Central memory CD8-positive, alpha-beta T cell (primary cell): ENCODE data around the gene G6PC2.

Experiments used
- ATAC-seq: fragments of 150-1000 bp; cut with Tn5 transposase; replicated peaks from 2 replicates; pipeline ENCODE4 v1.10.0; 2022; ENCODE audit warnings: mild to moderate bottlenecking, moderate FRiP score, moderate number of reproducible peaks; ENCODE audit not compliant: poor library complexity, severe bottlenecking; ENCODE audit errors: extremely low read depth
- DNase-seq, 2 donors: peaks; one replicate each; pipeline ENCODE4 v3.0.0; 2021; ENCODE audit warnings: low spot score in 2 of 2
- H3K27ac Mint-ChIP-seq: one replicate; pipeline ENCODE4 v1.8.0; 2022; ENCODE audit warnings: low read depth, mild to moderate bottlenecking, moderate library complexity, mixed read lengths
- H3K27me3 Mint-ChIP-seq: one replicate; pipeline ENCODE4 v1.8.0; 2022; ENCODE audit warnings: mixed read lengths
- H3K36me3 Mint-ChIP-seq: one replicate; pipeline ENCODE4 v1.8.0; 2022; ENCODE audit warnings: mild to moderate bottlenecking, moderate library complexity, mixed read lengths; ENCODE audit not compliant: insufficient read depth
- H3K4me1 Mint-ChIP-seq: one replicate; pipeline ENCODE4 v1.8.0; 2022; ENCODE audit warnings: mixed read lengths
- H3K4me3 Mint-ChIP-seq: one replicate; pipeline ENCODE4 v1.8.0; 2022; ENCODE audit warnings: mild to moderate bottlenecking, moderate library complexity, mixed read lengths
- H3K9me3 Mint-ChIP-seq: one replicate; pipeline ENCODE4 v1.8.0; 2022; ENCODE audit warnings: mixed read lengths

Gene G6PC2

DNA sequence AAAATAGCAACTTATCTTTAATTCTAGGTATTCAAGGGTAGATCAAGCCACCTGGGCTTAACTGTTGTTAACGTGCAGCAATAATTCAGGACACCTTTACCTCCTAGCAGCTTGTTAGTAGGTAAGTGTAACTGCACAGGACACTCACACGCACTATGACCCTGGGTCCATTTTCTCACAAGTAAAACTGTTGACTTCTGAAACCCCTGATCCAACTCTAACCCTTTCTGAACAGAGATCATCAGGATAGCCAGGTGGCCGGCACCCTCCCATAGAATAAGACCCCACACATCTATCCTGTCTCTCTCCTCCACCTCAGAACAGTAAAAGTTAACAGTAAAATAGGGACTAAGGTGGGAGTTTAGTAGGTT, 11.5 kb upstream of the G6PC2 start:
- H3K4me3 Mint-ChIP-seq, result peak overlapping the region; percentile 87
- H3K9me3 Mint-ChIP-seq, result no peaks in the 10 kb centered on the region
- no peak for DNase-seq
- no peak for ATAC-seq
- peaks cover 6% of the 10 kb centered on the region for H3K27me3 Mint-ChIP-seq
- peaks cover 10% of the 10 kb centered on the region for H3K4me1 Mint-ChIP-seq
- H3K27ac Mint-ChIP-seq, result no peak overlapping the region
- peaks cover 5% of the 10 kb centered on the region for H3K36me3 Mint-ChIP-seq

DNA sequence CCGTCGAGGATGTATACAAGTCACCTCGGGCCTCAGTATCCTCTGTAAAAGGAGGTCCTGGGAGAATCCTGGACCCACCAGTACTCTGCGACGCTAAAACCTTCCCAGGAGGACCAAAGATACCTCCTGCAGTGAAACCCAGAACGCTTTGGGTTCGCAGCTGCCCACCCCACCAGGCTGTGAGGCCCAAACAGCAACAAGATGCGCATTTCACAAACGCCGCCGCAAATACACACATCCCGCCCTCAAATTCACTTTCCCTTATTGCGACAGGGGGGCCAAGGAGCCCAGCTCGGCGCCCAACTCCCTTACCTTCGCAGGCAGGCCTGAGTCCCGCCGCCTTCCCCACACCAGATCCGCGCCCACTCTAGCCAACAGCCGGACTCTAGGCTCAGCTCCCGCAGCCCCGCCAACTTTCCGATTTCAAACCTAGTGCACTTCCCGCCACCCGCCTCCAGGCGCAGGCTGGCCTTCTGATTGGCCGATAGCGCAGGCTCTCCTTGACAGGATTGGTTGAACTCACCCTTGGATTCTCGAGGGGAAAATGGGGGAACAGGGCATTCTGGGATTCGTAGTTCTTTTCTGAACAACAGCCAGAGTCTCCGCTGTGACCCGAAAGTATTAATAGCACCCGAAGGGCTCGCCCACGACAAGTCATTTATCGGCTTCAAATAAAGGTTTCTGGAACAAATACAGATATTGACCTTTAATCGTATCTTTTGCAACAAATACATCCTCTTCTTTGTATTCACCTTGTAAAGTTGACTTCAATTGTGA, 10.9 kb upstream of the G6PC2 start, which contains the start of gene SPC25:
Gene SPC25, minus strand, starts transcription at position 425 of the 777 bp plus-strand sequence. CDS start 911 bp downstream, outside the sequence.
- Mint-ChIP-seq H3K4me3 (peak within 1 kb of the TSS; percentile 87), H3K27ac (peak within 1 kb of the TSS; percentile 83), H3K9me3 (no peaks in the 10 kb centered on the region), H3K36me3 (peaks cover 5% of the 10 kb centered on the region), H3K4me1 (peaks cover 10% of the 10 kb centered on the region), H3K27me3 (peaks cover 12% of the 10 kb centered on the region)
- ATAC-seq (peak; percentile 96), DNase-seq (peak; percentile 80 to 82)

GRCh38 chr2:168892327-168892726, 8.8 kb upstream of the G6PC2 start:
- Mint-ChIP-seq H3K9me3 (no peaks in the 10 kb centered on the region), H3K27ac (no peak overlapping the region), H3K36me3 (peaks cover 4% of the 10 kb centered on the region), H3K4me3 (no peak overlapping the region), H3K4me1 (peaks cover 10% of the 10 kb centered on the region), H3K27me3 (peaks cover 16% of the 10 kb centered on the region)
- ATAC-seq, result no peak
- no peak for DNase-seq

DNA sequence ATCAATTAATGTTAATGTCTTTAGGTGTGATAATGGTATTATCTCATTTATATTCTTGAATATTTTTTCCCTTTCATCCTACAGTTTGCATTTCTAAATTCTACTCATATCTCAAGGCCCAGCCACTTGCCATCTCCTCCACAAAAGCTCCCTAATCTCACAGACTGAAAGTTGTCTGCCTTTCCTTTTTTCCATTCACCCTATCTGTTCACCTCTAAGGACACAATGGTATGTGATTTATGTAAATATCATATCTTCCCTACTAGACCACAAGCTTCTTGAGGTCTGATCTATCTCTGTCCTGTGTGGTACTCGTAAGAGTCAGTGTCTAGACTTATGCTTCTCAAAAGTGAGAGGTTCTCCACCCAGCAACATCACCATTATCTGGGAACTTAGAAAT, 7.0 kb upstream of the G6PC2 start:
- Mint-ChIP-seq H3K27ac (no peak overlapping the region), H3K36me3 (peaks cover 4% of the 10 kb centered on the region), H3K27me3 (peaks cover 16% of the 10 kb centered on the region), H3K4me3 (no peak overlapping the region), H3K9me3 (no peaks in the 10 kb centered on the region), H3K4me1 (peaks cover 10% of the 10 kb centered on the region)
- ATAC-seq, result no peak
- no peak for DNase-seq

DNA sequence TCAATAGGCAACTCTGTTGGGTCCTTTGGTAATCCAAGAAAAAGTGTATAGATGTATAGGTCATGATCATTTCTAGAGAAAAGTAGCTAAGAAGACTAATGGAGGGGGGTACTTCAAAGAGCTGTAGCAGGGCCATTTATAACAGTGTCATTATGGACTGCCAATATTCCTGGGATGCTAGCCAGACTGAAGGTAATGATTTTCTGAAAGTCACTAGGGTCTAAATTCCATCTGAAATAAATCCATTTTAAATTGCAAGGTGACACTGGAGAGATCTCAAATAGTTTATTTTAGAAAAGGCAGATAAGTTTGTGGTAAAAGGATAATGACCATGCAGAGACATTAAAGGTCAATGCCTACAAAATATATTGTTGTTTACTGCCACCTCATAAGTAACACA, 6.4 kb upstream of the G6PC2 start:
- Mint-ChIP-seq H3K27me3 (peaks cover 16% of the 10 kb centered on the region), H3K4me3 (no peak overlapping the region), H3K36me3 (peaks cover 4% of the 10 kb centered on the region), H3K9me3 (no peaks in the 10 kb centered on the region), H3K27ac (no peak overlapping the region), H3K4me1 (peaks cover 10% of the 10 kb centered on the region)
- DNase-seq (no peak), ATAC-seq (no peak)

GRCh38 chr2:168895771-168896170, 5.3 kb upstream of the G6PC2 start:
- no peak for ATAC-seq
- no peaks in the 10 kb centered on the region for H3K9me3 Mint-ChIP-seq
- H3K36me3 Mint-ChIP-seq, result no peaks in the 10 kb centered on the region
- H3K27ac Mint-ChIP-seq, result no peak overlapping the region
- no peaks in the 10 kb centered on the region for H3K4me1 Mint-ChIP-seq
- H3K4me3 Mint-ChIP-seq, result no peak overlapping the region
- DNase-seq, result no peak
- peaks cover 20% of the 10 kb centered on the region for H3K27me3 Mint-ChIP-seq

DNA sequence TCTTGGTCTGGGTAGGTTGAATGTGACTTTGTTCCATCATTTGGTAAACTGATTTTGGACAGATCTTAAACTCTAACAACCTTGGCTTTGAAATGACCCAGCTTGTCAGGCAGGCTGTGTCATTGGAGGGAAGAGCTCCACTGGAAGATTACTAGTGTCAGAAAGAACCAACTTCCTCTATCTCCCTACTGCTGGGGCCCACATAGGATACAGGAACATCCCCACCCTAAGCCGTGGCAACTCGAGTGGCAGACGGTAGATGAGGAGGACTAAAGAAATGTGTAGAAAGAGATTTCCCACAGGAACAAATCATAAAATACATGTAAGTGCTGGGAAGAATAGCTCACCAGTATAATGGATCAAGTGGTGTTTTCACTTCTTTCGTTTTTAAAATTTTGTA, 4.3 kb upstream of the G6PC2 start:
- peaks cover 30% of the 10 kb centered on the region for H3K27me3 Mint-ChIP-seq
- no peaks in the 10 kb centered on the region for H3K36me3 Mint-ChIP-seq
- H3K4me1 Mint-ChIP-seq, result no peaks in the 10 kb centered on the region
- no peak overlapping the region for H3K27ac Mint-ChIP-seq
- DNase-seq (no peak), ATAC-seq (no peak)
- H3K4me3 Mint-ChIP-seq, result no peak overlapping the region
- no peaks in the 10 kb centered on the region for H3K9me3 Mint-ChIP-seq

DNA sequence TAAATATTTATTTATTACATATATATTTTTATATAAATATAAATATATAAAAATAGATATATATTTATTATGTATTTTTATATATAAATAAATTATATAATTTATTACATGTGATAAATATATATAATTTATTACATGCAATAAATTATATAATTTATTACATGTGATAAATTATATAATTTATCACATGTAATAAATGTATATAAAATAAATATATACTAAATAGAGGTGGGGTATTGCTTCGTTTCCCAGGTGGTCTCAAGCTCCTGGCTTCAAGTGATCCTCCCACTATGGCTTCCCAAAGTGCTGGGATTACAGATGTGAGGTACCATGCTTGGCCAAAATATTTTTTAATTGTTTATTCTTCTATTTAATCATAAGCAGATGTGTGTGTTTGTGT, 3.6 kb upstream of the G6PC2 start:
- Mint-ChIP-seq H3K27me3 (peaks cover 36% of the 10 kb centered on the region), H3K27ac (no peak overlapping the region), H3K4me3 (no peak overlapping the region), H3K9me3 (no peaks in the 10 kb centered on the region), H3K4me1 (no peaks in the 10 kb centered on the region), H3K36me3 (no peaks in the 10 kb centered on the region)
- DNase-seq, result no peak
- no peak for ATAC-seq

GRCh38 chr2:168903888-168904287, 2.8 kb downstream of the G6PC2 start:
- Mint-ChIP-seq H3K4me1 (no peaks in the 10 kb centered on the region), H3K27ac (no peak overlapping the region), H3K27me3 (peaks cover 62% of the 10 kb centered on the region), H3K9me3 (no peaks in the 10 kb centered on the region), H3K4me3 (no peak overlapping the region), H3K36me3 (no peaks in the 10 kb centered on the region)
- ATAC-seq (no peak), DNase-seq (no peak)

GRCh38 chr2:168904358-168904757, 3.3 kb downstream of the G6PC2 start:
- H3K27ac Mint-ChIP-seq, result no peak overlapping the region
- no peak for DNase-seq

DNA sequence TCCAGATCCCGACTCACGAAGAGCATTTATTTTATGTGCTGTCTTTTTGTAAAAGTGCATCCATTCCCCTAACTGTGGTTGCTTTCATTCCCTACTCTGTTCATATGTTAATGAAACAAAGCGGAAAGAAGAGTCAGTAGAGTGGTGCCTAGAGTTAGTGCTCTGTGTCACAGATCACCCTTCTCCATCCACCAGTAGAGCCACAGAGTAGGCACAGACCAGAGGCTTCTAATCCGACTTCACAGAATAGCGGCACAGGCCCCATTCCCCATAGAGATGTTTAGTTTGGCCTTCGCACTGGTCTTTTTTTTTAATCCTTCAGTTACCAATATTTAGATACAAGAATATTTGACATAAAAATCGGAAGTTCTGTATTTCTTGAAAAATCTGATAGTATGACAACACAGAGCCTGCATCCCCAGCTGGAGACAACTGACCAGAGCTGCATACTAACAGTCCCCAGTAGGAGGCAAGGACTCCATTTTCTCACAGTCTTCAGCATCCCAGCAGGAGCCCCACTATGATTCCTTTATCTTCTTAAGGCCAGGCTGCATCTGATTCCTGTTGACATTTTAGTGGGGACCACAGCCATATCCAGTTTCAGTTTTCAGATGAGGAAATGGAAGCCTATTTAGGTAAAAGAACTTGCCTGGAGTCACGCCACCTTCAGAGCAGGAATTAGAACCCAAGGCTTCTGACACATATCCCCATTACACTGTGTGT, 7.0 kb downstream of the G6PC2 start:
- DNase-seq (no peak), ATAC-seq (no peak)
- Mint-ChIP-seq H3K4me3 (no peak overlapping the region), H3K36me3 (no peaks in the 10 kb centered on the region), H3K9me3 (no peaks in the 10 kb centered on the region), H3K27ac (no peak overlapping the region), H3K27me3 (peaks cover 53% of the 10 kb centered on the region), H3K4me1 (no peaks in the 10 kb centered on the region)

More at GRCh38 chr2:168904358-168904757, 3.3 kb downstream of the G6PC2 start:
- no peaks in the 10 kb centered on the region for H3K9me3 Mint-ChIP-seq
- H3K36me3 Mint-ChIP-seq, result no peaks in the 10 kb centered on the region
- H3K4me1 Mint-ChIP-seq, result no peaks in the 10 kb centered on the region
- no peak overlapping the region for H3K4me3 Mint-ChIP-seq
- H3K27me3 Mint-ChIP-seq, result peaks cover 62% of the 10 kb centered on the region
- no peak for ATAC-seq

GRCh38 chr2:168910330-168910729, 9.2 kb downstream of the G6PC2 start:
- ATAC-seq (no peak), DNase-seq (no peak)
- Mint-ChIP-seq H3K27me3 (peaks cover 64% of the 10 kb centered on the region), H3K9me3 (no peaks in the 10 kb centered on the region), H3K27ac (no peak overlapping the region), H3K4me3 (no peak overlapping the region), H3K36me3 (no peaks in the 10 kb centered on the region), H3K4me1 (no peaks in the 10 kb centered on the region)

DNA sequence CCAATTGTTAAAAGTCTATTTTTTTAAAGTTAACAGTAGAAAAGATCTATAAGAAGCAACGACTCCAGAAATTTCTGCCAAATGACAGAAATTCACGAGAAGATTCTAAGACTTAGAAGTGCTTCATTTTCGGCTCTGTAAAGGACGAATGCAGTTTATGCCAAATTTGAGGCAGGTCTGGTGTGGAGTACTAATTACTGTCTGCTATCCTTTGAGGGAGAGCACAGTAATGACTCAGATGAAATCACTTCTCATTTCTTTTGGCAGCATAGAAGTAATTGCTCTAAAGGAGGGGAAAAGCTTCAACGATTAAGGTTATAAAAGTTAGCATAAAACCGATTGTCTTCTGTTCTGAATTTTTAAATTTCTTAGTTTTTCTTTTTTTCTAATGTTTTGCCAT, 11.4 kb downstream of the G6PC2 start:
- ATAC-seq, result no peak
- Mint-ChIP-seq H3K4me1 (no peaks in the 10 kb centered on the region), H3K36me3 (no peaks in the 10 kb centered on the region), H3K27ac (no peak overlapping the region), H3K9me3 (no peaks in the 10 kb centered on the region), H3K4me3 (no peak overlapping the region), H3K27me3 (peaks cover 46% of the 10 kb centered on the region)
- DNase-seq, result no peak
